ENCODE results near the gene TPRG1L.

The TPRG1L gene

DNA sequence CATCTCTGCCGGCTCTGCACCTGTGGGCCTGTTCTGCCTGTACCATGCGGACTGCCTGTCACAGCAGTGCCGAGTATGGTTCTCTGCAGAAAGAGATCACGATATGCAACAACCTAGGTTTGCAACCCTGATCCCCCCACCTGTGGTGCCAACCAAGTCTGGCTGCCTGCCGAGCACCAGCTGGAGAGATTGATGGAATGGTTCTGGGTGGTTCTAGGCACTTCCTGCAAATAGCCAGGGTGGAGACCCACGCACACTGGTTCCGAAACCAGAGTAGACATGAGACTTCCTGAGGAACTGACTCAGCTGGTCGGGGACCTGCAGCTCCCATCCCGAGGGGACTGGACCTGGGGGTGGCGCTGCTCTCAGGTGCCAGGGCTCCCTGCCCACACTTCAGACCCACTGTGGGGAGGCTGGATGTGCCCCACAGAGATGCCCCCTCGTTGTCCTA lies 5.4 kb downstream of the TPRG1L start:
- DNase-seq: no peak

DNA sequence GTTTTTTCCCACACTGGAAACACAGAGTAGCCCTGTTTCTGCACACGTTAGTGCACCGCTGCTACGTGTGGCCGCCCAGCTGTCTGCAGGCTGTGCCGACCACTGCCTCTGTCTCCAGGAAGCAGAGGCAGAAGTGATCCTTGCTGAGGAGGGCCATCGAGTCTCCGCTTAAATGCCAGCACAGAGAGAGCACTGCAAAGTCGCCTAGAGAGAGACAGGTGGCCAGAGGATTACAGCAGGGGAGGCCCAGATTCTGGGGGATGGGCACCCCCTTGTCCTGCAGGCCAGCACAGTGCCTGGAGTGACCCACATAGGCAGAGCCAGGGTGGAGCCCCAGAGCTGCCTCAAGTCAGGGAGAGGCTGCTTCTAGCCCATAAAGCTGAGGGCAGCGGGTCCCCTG lies 6.1 kb downstream of the TPRG1L start:
- no peak for DNase-seq

DNA sequence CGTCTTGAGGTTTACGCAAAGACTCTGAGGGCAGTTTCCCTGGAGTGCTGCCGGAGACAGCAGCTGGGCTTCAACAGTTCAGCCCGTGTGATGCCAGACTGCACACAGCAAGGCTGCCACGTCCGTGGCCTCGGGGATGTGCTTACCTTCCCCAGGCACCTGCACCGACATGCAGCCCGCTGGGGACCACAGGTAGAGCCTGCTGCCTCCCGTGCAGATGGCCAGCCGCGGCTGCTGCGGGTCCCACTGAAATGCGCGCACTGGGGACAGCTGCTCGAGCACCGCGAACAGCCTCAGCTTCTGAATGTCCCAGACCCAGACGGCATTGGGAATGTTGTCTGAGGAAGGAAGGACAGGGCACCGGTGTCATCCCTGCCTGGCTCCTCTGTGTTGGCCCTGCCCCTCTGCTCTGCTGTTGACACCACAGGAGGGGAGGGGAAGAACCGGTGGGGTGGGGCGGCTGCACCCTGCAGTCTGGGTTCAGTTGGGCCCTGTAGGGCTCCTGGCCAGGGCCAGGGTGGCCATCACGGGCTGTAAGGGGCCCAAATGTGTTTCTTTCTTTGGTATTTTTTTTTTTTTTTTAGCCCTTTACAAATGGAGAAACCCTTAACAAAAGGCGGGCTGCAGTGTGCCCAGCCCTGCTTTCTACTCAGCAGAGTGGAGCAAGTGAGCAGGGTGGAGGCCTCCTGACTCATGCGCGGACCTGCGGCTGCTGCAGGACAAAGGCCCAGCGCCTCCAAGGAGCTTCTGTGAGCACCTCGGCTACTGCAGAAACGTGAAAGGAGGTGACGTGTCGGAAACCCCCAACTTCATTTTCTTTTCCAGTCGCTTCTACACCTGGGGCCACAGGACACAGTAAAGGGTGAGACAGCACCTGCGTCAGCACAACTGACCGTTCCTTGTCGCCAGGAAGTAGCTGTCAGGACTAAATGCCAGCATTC lies 6.8 kb downstream of the TPRG1L start:
- DNase-seq: no peak

DNA sequence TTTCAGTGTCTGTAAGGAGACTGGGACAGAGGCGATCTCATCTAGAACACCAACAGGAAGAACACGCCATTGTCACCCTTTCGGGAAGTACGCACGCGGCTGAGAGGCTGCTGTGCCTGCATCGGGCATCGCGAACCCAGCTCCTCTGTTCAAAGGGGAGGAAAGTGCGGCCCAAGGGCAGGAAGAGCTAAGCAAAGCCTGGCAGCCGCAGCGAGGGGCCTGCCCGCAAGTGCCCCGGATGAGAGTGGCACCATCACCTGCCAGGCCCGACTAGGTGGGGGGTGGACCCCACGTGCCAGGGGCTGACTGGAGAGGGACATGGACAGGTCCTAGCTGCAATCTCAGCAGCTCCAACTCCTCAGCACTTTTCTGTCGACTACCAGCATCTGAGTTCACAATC lies 7.5 kb downstream of the TPRG1L start:
- no peak for DNase-seq

DNA sequence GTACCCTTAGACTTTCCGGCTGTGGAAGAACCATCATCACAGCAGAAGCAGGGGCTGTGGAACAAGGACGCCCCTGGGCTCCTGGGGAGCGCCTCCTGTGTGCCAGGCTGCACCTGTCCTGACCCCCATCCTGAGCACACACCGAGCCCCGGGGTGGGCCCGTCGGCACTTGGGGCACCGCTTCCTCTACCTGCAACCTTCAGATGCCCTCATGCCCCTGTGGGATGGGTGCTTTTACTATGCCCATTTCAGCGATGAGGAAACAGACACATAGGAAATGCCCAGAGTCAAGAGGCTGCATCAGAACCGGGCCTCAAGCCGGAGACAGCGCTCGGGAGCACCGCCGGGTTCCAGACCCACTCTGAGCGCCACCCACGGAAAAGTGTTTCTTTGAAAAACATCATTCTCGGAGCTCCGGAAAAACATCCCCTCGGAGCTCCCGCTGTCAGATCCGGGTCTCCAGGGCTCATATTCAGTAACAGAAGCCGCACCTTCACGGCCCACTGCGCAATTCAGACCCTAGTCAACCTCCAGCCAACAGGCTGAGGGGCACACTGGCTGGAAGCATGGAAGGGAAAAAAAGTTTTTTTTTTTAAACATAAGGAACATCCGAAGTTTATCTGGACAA lies 8.0 kb downstream of the TPRG1L start:
- no peak for DNase-seq

DNA sequence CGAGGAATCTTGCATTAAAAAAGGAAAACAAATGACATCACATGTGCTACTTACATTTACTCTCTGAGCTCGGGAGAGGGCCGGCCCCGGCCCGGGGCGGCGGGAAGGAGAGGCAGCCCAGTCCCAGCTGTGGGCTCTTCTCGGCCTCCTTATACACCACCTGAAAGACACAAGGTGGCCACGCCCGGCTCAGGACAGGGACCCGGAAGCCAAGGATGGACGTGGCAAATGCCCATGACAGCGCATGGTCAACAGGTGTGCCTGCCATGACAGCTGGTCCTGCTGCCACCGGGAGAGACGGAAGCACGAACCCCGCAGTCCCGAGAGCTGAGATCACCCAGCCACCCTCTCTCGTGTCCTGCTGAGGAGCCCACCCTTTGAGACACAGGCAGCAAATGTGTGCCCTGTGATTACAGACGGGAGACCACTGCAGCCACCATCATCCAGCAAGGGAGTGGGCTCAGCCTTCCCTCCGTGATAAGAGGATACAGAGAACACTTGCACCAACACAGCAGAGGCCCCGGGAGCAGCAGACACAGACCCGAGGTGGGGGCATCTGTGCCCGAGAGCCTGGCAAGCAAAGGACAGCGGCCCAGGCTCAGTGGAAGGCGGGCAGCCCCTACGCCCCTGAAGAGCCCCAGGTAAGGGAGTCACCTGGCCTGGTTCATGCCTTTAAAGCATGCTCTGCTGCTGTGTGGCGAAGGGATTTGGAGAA lies 8.7 kb downstream of the TPRG1L start:
- no peak for DNase-seq

DNA sequence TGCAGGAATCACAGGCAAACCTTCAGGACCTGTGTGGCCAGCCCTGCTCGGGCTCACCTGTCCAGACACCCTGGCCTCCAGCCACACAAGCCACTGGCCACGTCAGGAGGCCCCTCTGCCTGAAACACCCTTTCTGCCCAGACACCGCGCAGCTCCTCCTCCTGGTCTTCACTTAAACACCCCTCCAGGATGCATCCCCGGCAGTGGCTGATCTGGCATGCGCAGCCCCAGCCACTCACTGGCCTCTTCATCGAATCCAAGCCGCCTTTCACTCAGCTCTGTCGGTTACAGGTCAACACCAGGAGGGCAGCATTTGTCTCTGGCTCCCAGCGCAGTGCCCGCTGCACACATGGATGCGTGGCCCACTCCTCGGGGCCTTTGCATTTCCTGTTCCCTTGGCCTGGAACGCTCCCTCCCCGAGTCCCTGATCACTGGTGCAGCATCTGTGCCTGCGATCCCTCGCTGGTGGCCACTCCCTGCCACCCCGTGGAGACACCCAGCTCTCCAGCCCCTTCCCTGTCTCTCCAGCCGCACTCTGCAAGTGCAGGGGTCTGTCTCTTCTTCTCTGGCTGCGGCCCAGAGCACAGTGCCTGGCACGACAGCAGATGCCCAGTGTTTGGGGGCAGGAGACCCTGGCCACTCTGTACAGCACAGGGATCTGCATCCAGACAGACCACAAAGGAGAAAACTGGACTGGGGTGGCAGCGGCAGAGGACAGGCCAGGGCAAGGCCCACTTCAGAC lies 9.4 kb downstream of the TPRG1L start:
- DNase-seq: no peak

DNA sequence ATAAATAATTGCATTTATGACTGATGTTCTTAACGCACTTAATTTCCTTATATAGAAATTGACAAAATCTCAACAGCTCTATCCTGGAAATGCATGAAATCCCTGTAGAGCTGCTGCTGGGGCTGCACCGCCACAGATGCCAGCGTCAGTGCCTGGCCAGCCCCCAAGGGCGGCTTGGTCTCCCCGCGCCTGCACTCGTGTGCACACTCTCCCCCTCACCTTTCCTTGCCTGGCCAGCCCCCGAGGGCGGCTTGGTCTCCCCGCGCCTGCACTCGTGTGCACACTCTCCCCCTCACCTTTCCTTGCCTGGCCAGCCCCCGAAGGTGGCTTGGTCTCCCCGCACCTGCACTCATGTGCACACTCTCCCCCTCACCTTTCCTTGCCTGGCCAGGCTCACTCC lies 11.3 kb downstream of the TPRG1L start:
- DNase-seq: no peak

DNA sequence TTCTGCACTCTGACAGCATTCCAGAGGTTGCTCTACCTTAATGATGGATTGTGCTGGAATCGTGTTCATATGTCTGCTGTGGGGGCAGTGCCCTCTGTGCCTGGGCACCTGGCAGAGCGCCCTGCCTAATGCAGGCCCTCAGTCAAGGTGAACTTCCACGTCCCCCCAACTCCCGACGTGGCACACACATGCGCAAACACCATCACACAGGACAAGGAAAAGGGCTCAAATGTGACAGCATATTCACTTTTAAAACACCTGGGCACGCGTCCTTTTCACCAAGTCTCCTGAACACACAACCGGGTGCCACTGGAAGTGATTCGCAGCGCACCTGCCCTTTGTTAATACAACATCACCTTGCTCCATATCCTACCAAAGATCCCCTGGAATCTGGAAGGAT lies 11.7 kb downstream of the TPRG1L start:
- no peak for DNase-seq

DNA sequence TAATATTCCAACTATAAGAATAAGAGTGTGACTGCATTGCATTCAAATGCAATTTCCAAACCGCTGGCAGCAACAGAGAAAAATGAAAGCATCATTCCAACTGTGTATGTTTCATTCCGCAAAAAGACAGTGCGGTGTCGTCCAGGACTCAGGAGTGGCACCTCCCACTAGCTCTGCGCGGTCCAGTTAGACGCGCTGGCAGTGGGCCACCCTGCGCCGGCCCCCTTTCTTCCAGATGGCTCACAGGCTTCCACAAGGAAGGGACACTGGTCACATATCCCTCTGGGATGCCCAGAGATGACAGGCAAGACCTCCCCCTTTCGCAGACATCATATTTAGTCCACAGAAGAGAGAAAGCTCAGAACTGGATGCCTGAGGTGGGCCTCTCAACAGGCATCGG lies 13.2 kb downstream of the TPRG1L start:
- no peak for DNase-seq

DNA sequence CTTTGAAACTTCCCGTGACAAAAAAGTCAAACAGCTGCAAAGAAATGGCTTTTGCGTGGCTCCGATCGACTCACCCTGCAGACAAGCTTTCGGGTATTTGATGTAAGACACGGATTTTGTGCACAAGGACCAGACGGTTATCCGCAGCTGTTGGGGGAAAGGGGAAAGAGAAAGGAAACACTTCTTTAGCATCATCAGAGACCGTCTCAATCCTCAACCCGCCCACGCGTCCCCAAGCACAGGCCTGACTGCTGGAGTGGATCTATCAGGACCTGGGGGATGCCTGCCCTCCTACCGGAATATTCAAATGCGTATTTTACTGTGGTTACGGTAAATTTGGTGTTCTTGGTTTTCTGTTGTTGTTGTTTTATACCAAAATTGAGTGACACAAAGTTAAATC lies 13.9 kb downstream of the TPRG1L start:
- DNase-seq: no peak

DNA sequence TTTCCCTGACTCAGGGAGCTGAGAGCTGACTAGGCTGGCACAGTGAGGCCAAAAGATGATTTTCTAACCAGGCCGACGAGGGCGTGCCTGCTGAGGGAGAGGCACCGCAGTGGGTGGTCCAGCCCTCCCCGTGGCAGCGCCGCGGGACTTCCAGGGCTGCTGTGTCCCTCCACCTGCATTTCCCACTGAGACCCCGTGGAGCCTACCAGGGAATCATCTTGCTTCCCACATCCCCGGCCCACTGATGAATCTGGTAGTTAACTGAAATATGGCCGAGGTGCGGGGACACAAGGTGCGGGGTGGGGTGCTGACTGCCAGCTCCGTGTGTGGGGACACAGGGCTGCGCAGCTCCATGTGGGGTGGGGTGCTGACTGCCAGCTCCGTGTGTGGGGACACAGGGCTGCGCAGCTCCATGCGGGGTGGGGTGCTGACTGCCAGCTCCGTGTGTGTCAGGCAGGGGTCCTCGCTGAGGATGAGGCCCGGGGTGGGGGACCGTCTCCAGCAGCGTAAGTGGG lies 14.6 kb downstream of the TPRG1L start:
- DNase-seq: no peak

DNA sequence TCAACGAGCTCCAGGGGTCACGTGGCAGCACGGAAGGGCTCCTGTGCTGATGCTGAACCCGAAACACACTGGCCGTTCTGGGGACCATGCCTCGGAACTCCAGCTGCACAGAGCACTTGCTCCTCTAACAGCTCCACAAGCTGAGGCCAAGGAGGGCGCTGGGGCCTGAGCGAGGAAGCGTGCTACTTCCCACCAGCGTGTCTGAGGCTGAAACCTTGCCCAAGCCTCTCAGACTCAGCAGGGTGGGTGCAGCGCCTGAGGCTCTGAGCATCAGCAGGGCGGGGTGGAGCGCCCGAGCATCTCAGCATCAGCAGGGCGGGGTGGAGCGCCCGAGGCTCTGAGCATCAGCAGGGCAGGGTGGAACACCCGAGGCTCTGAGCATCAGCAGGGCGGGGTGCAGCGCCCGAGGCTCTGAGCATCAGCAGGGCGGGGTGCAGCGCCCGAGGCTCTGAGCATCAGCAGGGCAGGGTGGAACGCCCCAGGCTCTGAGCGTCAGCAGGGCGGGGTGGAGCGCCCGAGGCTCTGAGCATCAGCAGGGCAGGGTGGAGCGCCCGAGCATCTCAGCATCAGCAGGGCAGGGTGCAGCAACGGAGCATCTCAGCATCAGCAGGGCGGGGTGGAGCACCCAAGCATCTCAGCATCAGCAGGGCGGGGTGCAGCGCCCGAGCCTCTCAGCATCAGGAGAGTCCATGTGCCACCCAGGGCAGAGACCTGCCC lies 15.5 kb downstream of the TPRG1L start:
- no peak for DNase-seq

DNA sequence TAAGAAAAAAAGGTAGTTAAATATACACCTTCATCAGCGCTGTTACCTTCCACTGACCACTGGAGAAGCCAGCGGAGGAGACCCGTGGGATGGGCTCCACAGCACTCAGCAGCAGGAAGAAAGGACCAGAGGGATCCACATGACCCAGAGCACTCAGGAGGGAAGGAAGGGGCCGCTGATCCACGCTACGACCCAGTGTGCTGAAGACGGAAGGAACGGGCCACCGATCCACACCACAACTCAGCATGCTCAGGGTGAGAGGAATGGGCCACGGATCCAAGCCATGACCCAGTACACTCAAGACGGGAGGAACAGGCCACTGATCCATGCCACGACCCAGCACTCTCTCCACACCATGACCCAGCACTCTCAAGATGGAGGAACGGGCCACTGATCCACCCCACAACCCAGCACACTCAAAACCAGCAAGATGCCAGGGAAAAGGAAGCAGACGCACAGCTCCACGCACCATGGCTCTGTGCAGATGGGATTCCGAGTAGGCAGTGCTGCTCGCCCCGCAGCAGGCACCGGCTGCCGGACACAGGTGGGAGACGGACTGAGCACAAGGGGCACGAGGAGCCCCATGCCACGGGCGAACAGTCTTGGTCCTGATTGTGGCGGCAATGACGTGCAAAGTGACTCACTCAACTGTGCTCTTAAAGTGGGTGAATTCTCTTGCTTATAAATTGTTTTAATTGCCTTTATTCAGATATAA lies 16.4 kb downstream of the TPRG1L start:
- DNase-seq: no peak

DNA sequence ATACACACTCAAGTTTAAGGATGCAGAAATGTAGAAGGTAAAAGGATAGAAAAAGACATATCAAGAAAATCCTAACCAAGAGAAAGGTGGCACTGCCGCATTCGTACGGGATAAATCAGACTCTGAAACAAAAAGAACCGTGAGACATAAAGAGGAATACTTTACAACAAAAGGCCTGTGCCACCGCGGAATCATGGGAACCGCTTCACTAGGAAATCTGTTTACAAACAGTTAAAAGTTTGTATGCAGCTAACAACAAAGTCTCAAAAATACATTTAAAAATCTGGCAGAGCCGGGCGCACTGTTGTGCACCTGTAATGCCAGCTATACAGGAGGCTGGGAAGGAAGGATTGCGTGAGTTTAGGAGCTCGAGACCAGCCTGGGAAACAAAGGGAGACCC lies 17.0 kb downstream of the TPRG1L start:
- DNase-seq: no peak

DNA sequence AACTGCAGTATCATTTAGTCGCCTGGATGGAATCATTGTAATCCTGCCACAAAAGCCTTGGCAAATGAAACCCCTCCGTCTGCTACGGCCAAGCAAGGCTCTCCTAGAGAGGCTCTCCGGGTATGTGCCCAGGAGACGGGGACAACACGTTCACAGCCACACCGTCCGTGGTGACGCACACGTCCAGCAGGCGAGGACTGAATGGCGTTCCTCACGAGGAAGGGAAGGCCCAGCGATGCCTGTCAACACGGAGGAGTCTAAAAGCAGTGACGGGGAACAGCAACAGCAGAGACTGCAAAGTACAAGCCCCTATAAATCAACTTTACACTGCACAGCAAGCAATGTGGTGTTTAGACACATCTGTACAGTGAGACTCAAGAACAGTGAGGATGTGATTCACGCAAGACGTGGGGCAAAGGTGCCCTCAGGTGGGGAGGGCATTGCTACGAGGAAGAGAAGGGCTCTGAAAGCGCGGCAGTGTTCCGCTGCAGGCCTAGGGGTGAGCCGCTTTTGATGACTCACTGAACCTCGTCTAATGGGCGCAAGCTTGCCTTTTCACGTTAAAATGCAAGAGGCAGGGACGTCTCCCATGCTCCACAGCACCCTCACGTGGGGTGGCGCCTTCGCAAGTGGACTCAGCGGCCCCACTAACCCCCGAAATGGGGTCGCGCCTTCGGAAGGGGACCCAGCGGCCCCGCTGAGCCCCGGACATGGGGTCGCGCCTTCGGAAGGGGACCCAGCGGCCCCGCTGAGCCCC lies 18.3 kb downstream of the TPRG1L start:
- DNase-seq: no peak

DNA sequence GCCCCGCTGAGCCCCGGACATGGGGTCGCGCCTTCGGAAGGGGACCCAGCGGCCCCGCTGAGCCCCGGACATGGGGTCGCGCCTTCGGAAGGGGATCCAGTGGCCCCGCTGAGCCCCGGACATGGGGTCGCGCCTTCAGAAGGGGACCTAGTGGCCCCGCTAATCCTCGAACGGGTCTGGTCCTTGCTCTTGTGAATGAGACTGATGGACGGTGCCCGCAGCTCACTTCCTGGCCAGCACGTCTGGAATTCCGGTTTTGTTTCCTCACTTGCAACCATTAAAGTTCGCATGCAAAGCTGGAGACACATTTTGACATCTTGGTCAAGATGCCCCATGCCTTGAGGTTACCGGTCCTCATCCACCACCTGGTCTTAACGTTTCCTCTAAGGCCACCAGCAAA lies 19.5 kb downstream of the TPRG1L start:
- DNase-seq: no peak

DNA sequence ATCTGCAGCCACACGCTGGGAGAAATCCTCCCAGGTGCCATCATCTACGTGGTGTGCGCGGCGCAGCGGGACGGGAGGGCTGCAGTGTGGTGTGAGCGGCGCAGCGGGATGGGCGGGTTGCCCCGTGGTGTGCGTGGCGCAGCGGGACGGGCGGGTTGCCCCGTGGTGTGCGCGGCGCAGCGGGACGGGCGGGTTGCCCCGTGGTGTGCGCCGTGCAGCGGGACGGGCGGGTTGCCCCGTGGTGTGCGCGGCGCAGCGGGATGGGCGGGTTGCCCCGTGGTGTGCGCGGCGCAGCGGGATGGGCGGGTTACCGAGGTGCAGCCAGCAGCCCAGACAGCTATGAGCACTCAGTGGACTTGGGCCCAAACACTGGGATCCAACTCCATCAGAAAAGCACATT lies 20.4 kb downstream of the TPRG1L start:
- DNase-seq: no peak

DNA sequence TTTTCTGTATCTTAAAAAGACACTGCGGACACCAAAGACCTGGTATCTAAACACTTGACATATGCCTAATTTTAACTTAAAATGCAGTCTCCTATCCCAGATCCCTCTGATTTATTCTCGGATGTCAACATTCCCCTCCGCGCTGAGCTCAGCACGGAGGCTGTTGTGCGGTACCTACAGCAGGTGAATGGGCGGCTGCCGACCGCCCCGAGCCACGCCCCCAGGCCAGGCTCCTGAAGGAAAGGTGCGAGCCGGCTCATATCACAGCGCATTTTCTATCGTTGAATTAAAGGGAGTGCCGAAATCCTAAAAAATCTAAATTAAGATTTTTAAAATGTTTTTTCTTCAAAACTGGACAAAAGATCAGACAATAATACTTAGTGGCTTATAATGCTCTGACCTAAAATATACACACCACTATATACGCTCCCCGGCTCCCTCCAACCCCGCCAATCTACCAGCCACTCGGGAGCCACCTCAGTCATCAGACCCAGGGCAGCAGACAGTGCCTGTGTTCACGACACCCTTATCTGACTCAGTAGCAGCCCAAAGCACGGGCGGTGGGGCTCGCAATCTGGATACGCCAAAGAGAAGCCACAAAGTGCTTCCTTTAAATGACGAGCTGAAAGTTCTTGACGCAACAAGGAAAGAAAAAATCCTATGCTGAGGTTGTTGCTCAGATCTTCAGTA lies 21.0 kb downstream of the TPRG1L start:
- no peak for DNase-seq

DNA sequence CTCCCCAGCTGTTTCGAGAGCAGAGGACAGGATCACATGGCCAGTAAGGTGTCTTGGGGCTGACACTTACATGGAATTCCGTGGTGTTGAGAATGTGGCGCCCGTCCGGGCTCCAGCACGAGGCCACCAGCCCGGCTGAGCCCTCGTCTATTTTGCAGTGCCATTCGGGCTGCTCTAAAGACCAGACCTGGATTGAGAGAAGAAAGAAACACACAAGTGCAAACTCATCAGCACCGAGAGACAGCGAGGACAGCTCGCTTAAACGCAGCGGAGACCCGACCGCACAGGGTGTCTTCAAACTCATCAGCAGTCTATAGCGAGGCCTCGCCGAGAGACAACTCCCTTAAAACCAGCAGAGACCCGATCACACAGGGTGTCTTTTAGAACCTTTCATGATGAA lies 21.8 kb downstream of the TPRG1L start:
- no peak for DNase-seq

All from activated naive CD4-positive, alpha-beta T cell (primary cell).